Common myeloid progenitor, CD34-positive (primary cell): ENCODE measurements around the gene SLC7A10.

ENCODE experiments used
- CTCF ChIA-PET: fragments of 350-600 bp; sonication (Branson Sonifier 250); formaldehyde crosslinking; loops from one replicate; lab custom pipeline; 2021; ENCODE audit warnings: antibody characterized with exemption; lab: Charles Lee
- POLR2A ChIA-PET: fragments of 350-600 bp; sonication (Branson Sonifier 250); formaldehyde crosslinking; loops from one replicate; lab custom pipeline; 2021; ENCODE audit warnings: antibody characterized with exemption; lab: Charles Lee
- DNase-seq, 3 donors: peaks; one replicate each; pipeline versions ENCODE4 v3.0.0 to v3.0.0-alpha.2; 2013
- H3K27ac ChIP-seq, 2 experiments: 1 replicate in 1 of 2; 2 replicates in 1 of 2; pipeline ENCODE4 v1.7.0; 2013; ENCODE audit warnings: inconsistent platforms in 2 of 2, low read length in 2 of 2, mild to moderate bottlenecking in 2 of 2, low read depth in 1 of 2, moderate library complexity in 1 of 2; ENCODE audit not compliant: severe bottlenecking in 2 of 2, insufficient read depth in 1 of 2, poor library complexity in 1 of 2
- H3K27me3 ChIP-seq, 5 experiments: replicated peaks in 2 of 5; 1 replicate in 3 of 5; 2 replicates in 2 of 5; pipeline versions ENCODE4 v1.6.1 to v1.7.0; 2013; ENCODE audit warnings: low read length in 4 of 5, mild to moderate bottlenecking in 2 of 5, moderate library complexity in 2 of 5, inconsistent platforms in 1 of 5; ENCODE audit not compliant: insufficient read depth in 5 of 5, control insufficient read depth in 4 of 5
- H3K36me3 ChIP-seq, 4 experiments: 1 replicate in 2 of 4; 2 replicates in 2 of 4; pipeline versions ENCODE4 v1.6.1 to v1.7.0; 2013; ENCODE audit warnings: low read length in 3 of 4, control low read depth in 1 of 4, mild to moderate bottlenecking in 1 of 4; ENCODE audit not compliant: control insufficient read depth in 4 of 4, insufficient read depth in 4 of 4
- H3K4me1 ChIP-seq, 4 experiments: 1 replicate in 3 of 4; 2 replicates in 1 of 4; pipeline versions ENCODE4 v1.6.1 to v1.7.1; 2013; ENCODE audit warnings: low read length in 3 of 4, mild to moderate bottlenecking in 3 of 4, control low read depth in 1 of 4, inconsistent platforms in 1 of 4, moderate library complexity in 1 of 4; ENCODE audit not compliant: control insufficient read depth in 4 of 4, insufficient read depth in 4 of 4; ENCODE audit errors: control extremely low read depth in 1 of 4
- H3K4me3 ChIP-seq, 7 experiments: 1 replicate in 4 of 7; 2 replicates in 3 of 7; pipeline versions ENCODE4 v1.5.1 to v1.7.0; 2013; ENCODE audit warnings: mild to moderate bottlenecking in 7 of 7, low read length in 6 of 7, moderate library complexity in 6 of 7, inconsistent platforms in 2 of 7, low read depth in 2 of 7, control low read depth in 1 of 7; ENCODE audit not compliant: insufficient read depth in 4 of 7, control insufficient read depth in 1 of 7; ENCODE audit errors: extremely low read depth in 1 of 7
- H3K9me3 ChIP-seq, 5 experiments: 1 replicate in 4 of 5; 2 replicates in 1 of 5; pipeline versions ENCODE4 v1.6.1 to v1.7.1; 2013; ENCODE audit warnings: low read length in 4 of 5, mild to moderate bottlenecking in 2 of 5, inconsistent platforms in 1 of 5, low read depth in 1 of 5, moderate library complexity in 1 of 5; ENCODE audit not compliant: control insufficient read depth in 4 of 5, insufficient read depth in 2 of 5; ENCODE audit errors: control extremely low read depth in 1 of 5
- WGBS: methylation state at CpG from one replicate; pipeline ENCODE4 v1.1.5; 2013; ENCODE audit not compliant: insufficient coverage; 5-methylcytosine and 5-hydroxymethylcytosine counted together

The SLC7A10 gene

DNA sequence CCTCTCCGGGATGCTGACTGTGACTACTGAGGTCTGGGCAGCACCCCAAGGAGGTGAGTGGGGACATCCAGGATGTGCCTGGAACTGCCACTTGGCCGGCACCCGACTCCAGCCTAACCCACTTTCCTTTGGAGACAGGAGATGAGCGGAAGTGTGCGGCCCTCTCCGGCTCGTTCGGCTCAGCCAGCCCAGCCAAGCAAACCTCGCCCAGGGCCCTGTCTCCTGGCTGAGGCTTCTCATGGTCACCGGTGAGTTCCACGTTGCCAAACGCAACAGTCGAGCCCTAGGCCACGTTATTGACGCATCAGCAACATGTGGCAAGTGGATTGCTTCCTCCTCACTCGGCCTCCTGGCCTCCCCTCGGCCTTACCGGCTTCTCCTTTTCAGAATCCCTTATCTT lies 5.5 kb downstream of the SLC7A10 start:
- Histone ChIP-seq H3K9me3 (no peaks in the 10 kb centered on the region), H3K4me3 (no peak overlapping the region), H3K27me3 (peaks cover 0 to 19% (median 15%) of the 10 kb centered on the region in 5 experiments), H3K27ac (no peak overlapping the region), H3K36me3 (no peaks in the 10 kb centered on the region), H3K4me1 (no peaks in the 10 kb centered on the region)
- WGBS, result 94% methylated on average over 13 of the region's 18 CpGs
- DNase-seq, result no peak
- POLR2A ChIA-PET, result no interaction called here
- CTCF ChIA-PET, result no interaction called here

DNA sequence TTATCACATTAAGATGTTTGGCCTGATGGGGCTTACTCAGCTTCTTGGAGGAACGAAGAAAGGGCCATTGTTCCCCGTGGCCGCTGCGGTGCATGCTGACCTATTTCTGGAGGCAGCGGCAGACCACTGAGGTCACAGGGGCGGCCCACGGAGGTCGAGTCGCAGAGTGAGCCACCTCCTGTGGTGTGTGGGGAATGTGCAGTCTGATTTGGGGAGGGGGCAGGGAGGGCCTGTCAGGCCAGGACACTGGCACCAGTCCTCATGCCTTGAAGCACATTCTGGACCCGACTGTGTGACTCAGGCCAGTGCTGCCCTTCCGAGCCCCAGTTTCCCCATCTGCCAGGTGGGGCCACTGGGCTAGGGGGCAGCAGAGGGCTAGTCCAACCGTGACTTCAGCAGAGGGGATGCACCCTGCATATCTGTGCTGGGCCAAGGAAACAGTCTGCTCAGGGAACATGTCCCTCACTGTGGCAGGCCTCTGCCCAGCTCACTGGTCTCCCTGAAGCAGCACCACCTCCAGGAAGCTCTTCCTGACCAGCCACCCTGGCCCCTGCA lies 6.3 kb downstream of the SLC7A10 start:
- Histone ChIP-seq H3K27me3 (peaks cover 0 to 11% (median 8%) of the 10 kb centered on the region in 5 experiments), H3K4me3 (no peak overlapping the region), H3K27ac (no peak overlapping the region), H3K9me3 (no peaks in the 10 kb centered on the region), H3K36me3 (no peaks in the 10 kb centered on the region), H3K4me1 (no peaks in the 10 kb centered on the region)
- ChIA-PET CTCF (interaction anchor here (0.9 to 1.0 kb wide), 2 partner anchors 10 to 23 kb away, joined by 3 read pairs; no protein-coding TSS in a partner anchor), POLR2A (no interaction called here)
- WGBS, result 89% methylated on average over 12 of the region's 12 CpGs
- no peak for DNase-seq

DNA sequence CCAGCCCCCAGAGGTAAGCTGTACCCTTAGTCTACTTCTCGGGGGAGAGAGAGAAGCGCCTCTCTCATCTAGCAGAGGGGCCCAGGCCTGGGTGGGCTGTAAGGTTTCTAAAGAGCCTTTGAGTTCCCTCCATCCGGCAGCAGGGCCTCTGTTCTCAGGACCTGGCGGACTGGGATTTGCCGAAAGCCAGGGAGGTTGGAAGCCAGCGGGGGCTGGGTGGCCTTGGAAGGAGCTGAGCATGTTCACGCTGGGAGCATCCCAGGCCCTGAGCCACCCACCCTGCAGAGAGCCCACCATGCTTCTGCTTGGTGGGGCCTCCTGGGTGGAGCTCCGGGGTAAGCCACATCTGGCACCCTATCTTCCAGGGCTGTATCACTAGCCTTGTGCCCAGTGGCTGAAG lies 7.8 kb downstream of the SLC7A10 start:
- peaks cover 0 to 2% (median 0%) of the 10 kb centered on the region in 5 experiments for H3K27me3 ChIP-seq
- CTCF ChIA-PET, result interaction anchor here (0.6 kb wide), 1 partner anchor 87 kb away, joined by 3 read pairs; no protein-coding TSS in a partner anchor
- no peaks in the 10 kb centered on the region for H3K4me1 ChIP-seq
- no peak overlapping the region for H3K4me3 ChIP-seq
- 96% methylated on average over 8 of the region's 8 CpGs for WGBS
- H3K36me3 ChIP-seq, result no peaks in the 10 kb centered on the region
- DNase-seq, result no peak
- H3K27ac ChIP-seq, result no peak overlapping the region
- POLR2A ChIA-PET, result no interaction called here
- no peaks in the 10 kb centered on the region for H3K9me3 ChIP-seq

DNA sequence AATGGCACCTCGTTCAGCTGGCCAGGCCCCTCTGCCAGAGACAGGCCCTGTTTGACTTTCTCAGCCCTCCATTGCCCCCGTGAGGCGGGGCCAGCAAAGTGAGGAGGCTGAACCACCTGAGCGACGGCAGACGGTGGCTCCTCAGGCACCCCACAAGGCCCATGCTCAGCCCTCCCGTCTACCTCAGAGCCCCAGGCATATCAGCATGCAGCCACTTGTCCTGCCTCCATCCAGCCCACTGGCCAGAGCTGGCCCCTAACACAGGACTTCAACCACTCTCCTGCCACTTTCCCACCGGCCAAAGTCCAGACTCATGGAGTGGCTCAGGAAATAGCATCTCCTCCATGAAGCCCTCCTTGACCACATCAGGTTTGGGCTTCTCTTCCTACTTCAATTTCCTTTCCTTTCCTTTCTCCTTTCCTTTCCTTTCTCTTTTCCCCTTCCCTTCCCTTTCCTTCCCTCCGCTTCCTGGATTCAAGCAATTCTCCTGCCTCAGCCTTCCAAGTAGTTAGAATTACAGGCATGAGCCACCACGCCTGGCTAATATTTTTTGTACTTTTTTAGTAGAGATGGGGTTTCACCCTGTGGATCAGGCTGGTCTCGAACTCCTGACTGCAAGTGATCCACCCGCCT lies 9.3 kb downstream of the SLC7A10 start:
- WGBS, result 84% methylated on average over 7 of the region's 12 CpGs
- H3K27me3 ChIP-seq, result no peaks in the 10 kb centered on the region
- no peak overlapping the region for H3K27ac ChIP-seq
- no peaks in the 10 kb centered on the region for H3K4me1 ChIP-seq
- no peak for DNase-seq
- H3K9me3 ChIP-seq, result no peaks in the 10 kb centered on the region
- no peak overlapping the region for H3K4me3 ChIP-seq
- CTCF ChIA-PET, result interaction anchor here (0.6 kb wide), 1 partner anchor 198 kb away, joined by 4 read pairs; no protein-coding TSS in a partner anchor
- POLR2A ChIA-PET, result no interaction called here
- H3K36me3 ChIP-seq, result no peaks in the 10 kb centered on the region

DNA sequence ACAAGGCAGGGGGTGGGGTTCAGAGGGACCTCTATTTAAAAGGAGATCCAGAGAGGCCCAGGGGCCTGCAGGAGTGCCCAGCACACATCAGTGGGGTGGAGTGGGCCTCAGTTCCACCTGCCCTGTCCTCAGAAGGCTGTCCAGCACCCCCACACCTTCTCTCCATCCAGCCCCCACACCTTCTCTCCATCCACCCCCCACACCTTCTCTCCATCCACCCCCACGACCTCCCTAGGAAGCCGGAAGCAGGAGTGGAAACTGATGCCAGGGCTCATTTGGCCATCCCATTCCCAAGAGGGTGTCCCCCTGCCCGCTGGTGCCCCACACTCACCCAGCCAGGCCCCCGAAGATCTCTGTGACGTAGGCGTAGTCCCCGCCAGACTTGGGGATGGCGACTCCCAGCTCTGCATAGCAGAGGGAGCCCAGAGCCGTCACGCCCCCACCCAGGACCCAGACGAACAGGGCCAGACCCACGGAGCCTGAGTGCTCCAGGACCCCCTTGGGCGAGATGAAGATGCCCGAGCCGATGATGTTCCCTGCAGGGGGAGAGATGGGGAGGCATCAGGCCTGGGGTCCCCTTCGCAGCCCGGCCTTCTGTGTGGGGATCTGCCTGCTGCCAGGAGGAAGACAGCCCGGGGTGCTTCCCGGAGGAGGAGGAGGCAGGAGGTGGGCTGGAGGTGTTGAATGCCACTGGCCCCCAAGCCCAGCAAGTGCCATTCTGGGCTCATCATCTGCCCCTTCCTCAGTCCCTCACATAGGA lies 10.0 kb downstream of the SLC7A10 start:
- ChIA-PET CTCF (no interaction called here), POLR2A (no interaction called here)
- no peaks in the 10 kb centered on the region for H3K36me3 ChIP-seq
- no peak overlapping the region for H3K27ac ChIP-seq
- H3K27me3 ChIP-seq, result no peaks in the 10 kb centered on the region
- no peaks in the 10 kb centered on the region for H3K9me3 ChIP-seq
- no peak overlapping the region for H3K4me3 ChIP-seq
- H3K4me1 ChIP-seq, result no peaks in the 10 kb centered on the region
- WGBS, result 96% methylated on average over 16 of the region's 19 CpGs
- DNase-seq, result no peak

DNA sequence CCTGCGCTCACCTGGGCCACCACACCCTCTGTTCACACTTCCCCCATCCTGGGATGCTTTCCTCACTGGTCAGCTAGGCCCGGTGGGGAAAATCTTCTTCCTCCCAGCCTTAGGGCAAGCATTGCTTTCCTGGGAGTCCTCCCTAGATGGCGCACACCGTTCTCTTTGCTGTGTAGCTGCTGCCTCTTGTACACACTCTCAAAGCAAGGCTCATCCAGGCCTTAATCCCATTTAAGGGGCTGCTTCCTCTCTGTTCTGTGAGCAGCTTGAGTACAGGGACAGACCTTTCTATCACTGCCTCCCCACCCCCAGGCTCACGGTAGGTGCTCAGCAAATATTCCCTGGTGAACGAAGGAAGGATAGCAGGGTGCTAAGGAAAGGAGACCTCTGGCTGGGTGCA lies 11.1 kb downstream of the SLC7A10 start:
- no peaks in the 10 kb centered on the region for H3K27me3 ChIP-seq
- no peak overlapping the region for H3K27ac ChIP-seq
- no peaks in the 10 kb centered on the region for H3K4me1 ChIP-seq
- no peaks in the 10 kb centered on the region for H3K36me3 ChIP-seq
- H3K4me3 ChIP-seq, result no peak overlapping the region
- ChIA-PET CTCF (interaction anchor here (0.7 kb wide), 1 partner anchor 30 kb away, joined by 3 read pairs; no protein-coding TSS in a partner anchor), POLR2A (no interaction called here)
- WGBS, result 79% methylated on average over 6 of the region's 6 CpGs
- DNase-seq, result no peak
- H3K9me3 ChIP-seq, result no peaks in the 10 kb centered on the region
